HG03432 (cell line): ENCODE data around the gene HTT.
"Not testable (repeated sequence)": the region's sequence is repeated elsewhere in the genome, so short reads cannot be mapped to it uniquely, and the experiment has no call there.

ENCODE experiments used
- ATAC-seq: cut with Tn5 transposase; IDR thresholded peaks from one replicate; pipeline ENCODE4 v1.9.1; 2021; ENCODE audit warnings: mild to moderate bottlenecking, moderate library complexity; ENCODE audit not compliant: unreplicated experiment

Gene HTT

DNA sequence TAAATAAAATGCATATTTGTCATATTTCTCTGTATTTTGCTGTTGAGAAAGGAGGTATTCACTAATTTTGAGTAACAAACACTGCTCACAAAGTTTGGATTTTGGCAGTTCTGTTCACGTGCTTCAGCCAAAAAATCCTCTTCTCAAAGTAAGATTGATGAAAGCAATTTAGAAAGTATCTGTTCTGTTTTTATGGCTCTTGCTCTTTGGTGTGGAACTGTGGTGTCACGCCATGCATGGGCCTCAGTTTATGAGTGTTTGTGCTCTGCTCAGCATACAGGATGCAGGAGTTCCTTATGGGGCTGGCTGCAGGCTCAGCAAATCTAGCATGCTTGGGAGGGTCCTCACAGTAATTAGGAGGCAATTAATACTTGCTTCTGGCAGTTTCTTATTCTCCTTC lies 3.3 kb downstream of the HTT start:
- ATAC-seq: peak; percentile 29

DNA sequence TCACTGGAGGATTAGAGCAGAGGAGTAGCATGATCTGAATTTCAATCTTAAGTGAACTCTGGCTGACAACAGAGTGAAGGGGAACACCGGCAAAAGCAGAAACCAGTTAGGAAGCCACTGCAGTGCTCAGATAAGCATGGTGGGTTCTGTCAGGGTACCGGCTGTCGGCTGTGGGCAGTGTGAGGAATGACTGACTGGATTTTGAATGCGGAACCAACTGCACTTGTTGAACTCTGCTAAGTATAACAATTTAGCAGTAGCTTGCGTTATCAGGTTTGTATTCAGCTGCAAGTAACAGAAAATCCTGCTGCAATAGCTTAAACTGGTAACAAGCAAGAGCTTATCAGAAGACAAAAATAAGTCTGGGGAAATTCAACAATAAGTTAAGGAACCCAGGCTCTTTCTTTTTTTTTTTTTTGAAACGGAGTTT lies 5.2 kb downstream of the HTT start:
- ATAC-seq: no peak

- ATAC-seq: no peak
These were observed 8.5 kb downstream of the HTT start for GRCh38 chr4:3082925-3083515.

DNA sequence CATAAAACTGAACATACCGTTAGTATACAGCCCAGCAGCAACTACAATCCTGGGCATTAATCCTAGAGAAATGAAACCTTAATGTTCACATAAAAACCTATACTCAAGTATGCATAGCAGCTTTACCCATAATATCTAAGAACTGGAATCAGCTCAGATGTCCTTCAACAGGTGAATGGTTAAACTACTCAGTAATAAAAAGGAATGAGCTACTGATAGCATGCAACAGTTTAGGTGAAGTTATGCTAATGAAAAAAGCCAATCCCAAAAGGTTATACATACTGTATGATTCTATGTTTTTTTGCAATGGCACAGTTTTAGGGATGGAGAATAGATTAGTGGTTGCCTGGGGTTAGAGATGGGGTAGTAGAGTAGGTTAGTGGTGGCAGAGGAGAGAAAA lies 9.3 kb downstream of the HTT start:
- ATAC-seq: no peak

DNA sequence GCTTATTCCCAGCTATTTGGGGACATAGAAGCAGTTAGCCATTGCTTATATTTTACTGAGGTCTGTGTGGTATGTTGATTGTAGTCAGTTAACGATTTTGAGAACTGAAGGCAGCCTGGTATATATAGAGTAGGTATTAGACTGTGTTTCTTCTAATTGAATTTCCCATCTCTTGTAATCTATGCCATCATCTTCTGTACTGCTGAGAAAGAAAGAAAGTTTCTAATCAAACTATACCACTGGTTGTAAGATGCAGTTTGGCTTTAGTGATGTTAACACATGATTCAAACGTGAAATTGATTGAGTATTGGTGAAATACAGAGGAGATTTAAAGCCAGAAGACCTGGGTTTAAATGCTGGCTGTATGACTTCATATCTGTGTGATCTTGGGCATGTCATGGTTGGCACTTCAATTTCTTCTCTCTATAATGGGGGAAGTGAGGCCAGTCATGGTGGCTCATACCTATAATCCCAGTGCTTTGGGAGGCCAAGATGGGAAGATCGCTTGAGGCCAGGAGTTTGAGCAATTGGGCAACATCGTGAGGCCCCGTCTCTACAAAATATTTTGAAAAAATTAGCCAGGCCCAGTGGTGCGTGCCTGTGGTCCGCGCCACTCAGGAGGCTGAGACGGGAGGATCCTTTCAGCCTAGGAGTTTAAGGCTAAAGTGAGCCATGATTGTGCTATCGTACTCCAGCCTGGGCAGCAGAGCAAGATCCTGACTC lies 11.6 kb downstream of the HTT start:
- ATAC-seq: no peak

DNA sequence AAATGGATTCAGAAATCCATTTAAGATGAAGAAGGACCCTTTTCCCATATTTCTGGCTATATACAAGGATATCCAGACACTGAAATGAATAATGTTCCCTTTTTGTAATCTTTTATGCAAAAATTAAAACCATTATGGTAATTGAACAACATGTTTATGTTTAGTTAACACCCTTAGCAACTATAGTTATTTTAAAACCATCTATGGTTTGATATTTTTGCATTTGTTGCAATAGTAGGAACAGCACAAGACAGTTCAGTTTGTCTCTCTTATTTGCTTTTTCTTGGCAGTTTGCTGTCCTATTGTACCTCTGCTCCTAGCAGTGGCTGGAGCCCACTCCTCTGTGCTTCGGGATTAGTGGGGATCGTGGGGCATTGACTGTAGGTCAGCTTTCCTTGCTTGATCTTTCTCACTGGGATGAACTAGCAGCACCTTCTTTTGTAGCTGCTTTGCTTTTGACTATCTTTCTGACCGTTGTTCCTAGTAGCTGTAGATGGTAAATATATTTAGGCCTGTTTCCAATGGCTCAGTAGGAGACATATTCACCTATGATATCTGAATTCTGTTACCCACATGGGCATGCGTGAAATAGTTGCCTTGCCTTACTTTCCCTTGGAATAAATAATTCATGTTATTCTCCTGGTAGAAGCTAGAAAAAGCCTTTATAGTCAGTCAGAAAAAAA lies 12.8 kb downstream of the HTT start:
- no peak for ATAC-seq

DNA sequence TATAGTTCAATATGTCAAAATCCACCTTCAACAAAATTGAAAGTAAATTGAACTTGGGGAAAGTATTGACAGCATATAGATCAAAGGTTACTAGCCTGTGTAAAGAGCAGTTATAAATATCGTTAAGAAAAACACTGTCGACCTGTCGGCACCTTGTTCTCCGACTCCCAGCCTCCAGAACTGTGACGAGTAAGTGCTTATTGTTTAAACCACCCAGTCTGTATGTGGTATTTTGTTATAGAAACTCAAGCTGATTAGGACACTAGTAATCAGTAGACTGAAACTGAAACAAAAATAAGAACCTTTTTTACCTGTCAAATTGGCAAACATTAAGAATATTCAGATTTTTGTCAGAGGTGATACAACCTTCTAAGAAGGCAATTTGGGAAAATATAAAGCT lies 17.0 kb downstream of the HTT start:
- no peak for ATAC-seq

DNA sequence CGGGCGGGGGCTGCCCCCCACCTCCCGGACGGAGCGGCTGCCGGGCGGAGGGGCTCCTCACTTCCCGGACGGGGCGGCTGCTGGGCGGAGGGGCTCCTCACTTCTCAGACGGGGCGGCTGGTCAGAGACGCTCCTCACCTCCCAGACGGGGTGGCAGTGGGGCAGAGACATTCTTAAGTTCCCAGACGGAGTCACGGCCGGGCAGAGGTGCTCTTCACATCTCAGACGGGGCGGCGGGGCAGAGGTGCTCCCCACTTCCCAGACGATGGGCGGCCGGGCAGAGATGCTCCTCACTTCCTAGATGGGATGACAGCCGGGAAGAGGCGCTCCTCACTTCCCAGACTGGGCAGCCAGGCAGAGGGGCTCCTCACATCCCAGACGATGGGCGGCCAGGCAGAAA lies 20.2 kb downstream of the HTT start:
- not testable (repeated sequence) for ATAC-seq

DNA sequence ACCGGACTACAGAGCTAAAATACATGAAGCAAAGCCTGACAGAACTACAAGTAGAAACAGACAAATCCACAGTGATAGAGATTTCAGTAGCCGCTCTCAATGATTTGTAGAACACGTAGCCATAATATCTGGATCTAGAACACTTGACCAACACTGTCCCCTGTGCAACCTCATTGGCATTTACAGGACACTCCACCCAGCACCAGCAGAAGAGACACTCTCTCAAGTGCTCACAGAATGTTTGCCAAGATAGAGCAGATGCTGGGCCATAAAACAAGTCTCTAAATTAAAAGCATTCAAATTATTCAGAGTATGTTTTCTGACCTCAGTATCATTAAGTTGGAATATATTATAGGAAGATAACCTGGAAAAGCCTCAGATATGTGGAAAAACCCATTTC lies 21.7 kb downstream of the HTT start:
- ATAC-seq: no peak

GRCh38 chr4:3098346-3098745 lies 23.9 kb downstream of the HTT start:
- ATAC-seq: no peak

DNA sequence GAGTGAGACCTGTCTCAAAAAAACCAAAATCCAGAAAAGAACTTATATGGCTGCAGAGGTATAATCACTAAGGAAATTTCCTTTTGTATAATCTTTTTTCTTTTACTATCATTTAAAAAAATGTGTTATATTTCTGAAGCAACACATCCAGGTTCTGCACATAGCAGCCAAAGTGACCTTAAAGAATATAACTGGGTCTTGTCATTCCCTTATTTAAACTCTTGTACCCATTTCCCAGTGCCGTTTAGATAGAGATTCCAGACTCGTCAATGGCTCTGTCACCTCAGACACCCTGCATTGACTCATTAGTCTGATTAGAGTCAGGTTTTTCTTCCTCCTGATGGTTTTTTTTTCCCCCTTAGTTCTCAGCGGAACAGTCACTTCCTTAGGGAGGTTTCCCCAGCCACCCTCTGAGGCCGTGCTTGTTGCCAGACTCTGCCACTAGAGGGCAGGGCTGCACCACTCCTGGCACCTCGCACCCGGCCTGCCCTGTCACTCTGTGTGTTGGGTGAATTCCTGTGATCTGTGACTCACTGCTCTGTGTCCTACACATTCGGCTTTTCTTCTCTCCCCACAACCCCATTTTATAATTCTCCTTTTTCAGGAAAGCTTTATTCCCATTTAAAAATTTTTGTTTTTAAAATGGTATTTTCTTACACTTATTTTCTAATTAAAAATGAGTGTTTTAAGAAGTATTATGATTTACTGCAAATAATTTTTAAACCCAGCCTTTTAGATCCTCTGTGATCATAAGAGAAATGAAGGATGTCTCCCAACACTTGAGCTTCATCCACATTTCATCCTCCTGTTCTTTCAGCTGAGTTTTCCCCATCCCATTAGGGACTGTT lies 32.1 kb downstream of the HTT start:
- ATAC-seq: peak; percentile 98

GRCh38 chr4:3107271-3107670 lies 32.8 kb downstream of the HTT start:
- ATAC-seq: no peak

- ATAC-seq: no peak
These were observed 33.2 kb downstream of the HTT start for GRCh38 chr4:3107691-3108121.

DNA sequence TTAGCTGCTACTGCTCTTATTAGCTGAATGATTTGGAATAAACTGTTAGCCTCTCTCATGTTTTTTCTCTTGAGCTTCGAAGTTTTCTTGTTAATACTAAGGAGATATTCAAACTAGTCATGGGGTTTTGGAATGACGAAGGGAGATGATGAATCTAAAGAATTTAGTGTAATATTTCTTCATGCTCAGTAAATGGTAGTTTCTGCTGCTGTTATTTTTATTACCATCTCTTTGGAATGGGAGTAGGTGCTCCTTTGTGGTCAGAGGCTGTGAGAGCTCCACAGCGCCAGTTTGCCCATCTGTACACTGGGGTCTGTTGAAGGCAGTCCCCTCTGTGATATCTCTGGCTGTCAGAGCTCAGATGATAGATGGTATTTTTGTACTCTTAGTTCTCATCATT lies 33.7 kb downstream of the HTT start:
- ATAC-seq: no peak

- no peak for ATAC-seq
These were observed 37.0 kb downstream of the HTT start for GRCh38 chr4:3111461-3111860.

GRCh38 chr4:3112201-3112600 lies 37.7 kb downstream of the HTT start:
- no peak for ATAC-seq

DNA sequence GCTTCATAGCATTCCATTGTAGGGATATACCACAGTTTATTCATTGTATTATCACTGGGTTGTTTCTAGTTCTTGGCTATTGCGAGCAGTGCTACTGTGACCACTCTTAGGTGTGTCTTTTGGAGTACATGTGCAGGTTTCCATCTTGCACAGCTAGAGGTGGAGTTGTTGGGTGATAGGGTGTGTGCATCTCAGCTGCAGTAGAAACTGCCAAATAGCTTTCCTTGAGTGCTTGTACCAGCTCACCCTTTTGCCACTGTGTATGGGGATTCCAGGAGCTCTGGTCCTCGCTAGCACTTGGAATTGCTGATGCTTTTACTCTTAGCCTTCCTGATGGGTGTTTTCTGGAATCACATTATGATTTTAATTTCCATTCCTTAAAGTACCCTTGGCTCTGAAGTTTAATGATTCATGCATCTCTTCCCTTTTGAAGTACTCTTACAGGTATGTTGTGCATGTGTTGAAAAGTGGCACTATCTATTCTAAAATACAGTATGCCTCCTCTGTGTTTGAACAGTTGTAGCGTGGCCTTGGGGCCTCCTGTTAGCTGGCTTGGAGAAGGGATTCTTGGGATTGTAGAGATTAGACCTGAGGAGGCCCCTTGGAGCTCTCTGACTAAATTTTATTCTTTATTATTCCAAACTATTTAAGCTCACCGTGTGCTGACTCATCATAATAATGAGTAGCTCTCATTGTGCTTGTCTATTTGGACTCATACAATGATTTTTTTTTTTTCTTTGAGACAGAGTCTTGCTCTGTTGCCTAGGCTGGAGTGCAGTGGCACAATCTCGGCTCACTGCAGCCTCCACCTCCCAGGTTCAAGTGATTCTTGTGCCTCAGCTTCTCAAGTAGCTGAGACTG lies 38.4 kb downstream of the HTT start:
- no peak for ATAC-seq

GRCh38 chr4:3114377-3114776 lies 39.9 kb downstream of the HTT start:
- ATAC-seq: no peak

DNA sequence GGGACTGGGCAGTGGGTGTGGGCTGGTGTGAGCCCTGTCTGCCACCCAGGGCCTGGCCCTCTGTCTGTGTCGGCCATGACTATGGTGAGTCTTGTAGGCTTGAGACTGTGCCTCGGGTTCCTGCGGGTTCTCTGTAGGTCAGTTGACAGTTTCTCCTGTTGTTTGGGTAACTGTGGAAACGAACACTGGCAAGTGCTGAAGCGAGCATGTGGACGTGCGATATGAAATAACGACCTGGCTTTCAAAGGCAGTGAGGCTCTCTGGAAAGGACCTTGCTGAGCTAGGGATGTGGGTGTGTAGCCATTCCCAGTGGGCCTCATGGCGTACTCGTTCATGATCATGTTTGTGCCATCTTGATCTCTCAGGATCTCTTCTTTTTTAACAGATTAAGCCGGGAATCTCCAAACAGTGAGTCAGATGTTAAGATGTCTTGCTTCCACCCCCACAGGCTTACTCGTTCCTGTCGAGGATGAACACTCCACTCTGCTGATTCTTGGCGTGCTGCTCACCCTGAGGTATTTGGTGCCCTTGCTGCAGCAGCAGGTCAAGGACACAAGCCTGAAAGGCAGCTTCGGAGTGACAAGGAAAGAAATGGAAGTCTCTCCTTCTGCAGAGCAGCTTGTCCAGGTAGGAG lies 41.3 kb downstream of the HTT start:
- no peak for ATAC-seq

DNA sequence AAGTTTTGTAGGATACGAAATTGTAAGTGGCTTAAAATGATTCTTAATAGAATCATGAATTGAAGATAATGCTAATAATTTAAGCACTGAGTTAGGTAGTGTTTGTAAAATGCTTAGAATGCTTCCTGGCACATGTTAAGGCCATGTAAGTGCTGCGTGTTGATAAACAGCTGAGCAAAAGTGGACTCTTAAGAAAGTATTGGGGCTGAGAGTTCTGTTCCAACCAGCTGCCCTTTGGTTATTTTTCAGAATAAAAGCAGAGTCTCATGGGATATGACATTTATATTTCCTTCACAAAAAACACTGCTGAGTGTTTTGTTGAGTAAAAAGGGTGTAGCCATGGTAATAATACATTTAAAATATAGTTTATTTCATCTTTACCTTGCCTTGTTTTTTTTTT lies 42.5 kb downstream of the HTT start:
- ATAC-seq: no peak
